Lower leg skin (tissue), 3 donors: ENCODE data around the gene GPRC5C.

Experiments used
- POLR2A ChIP-seq, 2 donors: fragments of 450-650 bp; IDR thresholded peaks; one replicate each; pipeline ENCODE4 v1.6.1; 2016 to 2017; ENCODE audit warnings: antibody characterized with exemption in 2 of 2, mild to moderate bottlenecking in 1 of 2, moderate library complexity in 1 of 2
- TF ChIP-seq, protein P1 (sequence below), 3 donors: fragments of 450-650 bp; IDR thresholded peaks; one replicate each; pipeline ENCODE4 v1.5.1; 2016; ENCODE audit warnings: antibody characterized with exemption in 3 of 3, mild to moderate bottlenecking in 3 of 3, moderate library complexity in 2 of 3

DNA sequence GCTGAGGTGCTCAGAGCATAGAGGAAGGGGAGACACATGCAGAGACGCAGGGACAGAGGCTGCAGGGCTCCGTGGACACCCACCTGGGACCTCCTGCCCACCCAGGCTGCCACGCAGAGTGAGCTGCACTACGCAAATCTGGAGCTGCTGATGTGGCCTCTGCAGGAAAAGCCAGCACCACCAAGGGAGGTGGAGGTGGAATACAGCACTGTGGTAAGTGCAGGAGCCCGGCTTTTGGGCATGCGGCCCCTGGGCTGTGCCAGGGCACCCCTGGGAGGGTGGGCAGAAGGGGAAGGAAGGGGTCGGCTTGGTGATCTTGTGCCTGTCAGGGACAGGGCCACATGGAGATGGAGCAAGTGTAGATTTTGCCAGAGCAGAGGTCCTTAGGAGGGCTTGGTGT, 49.7 kb downstream of the GPRC5C start:
- TF ChIP-seq POLR2A (IDR thresholded peaks at IDR 0.05), result no peak
- TF ChIP-seq, protein P1, sequence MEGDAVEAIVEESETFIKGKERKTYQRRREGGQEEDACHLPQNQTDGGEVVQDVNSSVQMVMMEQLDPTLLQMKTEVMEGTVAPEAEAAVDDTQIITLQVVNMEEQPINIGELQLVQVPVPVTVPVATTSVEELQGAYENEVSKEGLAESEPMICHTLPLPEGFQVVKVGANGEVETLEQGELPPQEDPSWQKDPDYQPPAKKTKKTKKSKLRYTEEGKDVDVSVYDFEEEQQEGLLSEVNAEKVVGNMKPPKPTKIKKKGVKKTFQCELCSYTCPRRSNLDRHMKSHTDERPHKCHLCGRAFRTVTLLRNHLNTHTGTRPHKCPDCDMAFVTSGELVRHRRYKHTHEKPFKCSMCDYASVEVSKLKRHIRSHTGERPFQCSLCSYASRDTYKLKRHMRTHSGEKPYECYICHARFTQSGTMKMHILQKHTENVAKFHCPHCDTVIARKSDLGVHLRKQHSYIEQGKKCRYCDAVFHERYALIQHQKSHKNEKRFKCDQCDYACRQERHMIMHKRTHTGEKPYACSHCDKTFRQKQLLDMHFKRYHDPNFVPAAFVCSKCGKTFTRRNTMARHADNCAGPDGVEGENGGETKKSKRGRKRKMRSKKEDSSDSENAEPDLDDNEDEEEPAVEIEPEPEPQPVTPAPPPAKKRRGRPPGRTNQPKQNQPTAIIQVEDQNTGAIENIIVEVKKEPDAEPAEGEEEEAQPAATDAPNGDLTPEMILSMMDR (IDR thresholded peaks at IDR 0.05), result no peak
